HepG2 (cell line): ENCODE results near the gene SAMD14. TPM values are rescaled to one million over a fixed set of nuclear protein-coding genes. Genes with fewer than 3 reads are reported as not detected.

Source experiments
- ATAC-seq: fragments of 200-7000 bp; cut with Tn5 transposase; 3 replicates; pipeline ENCODE4 v1.9.1; 2020; ENCODE audit warnings: mild to moderate bottlenecking, moderate library complexity
- BruUV-seq: library from RNA; stranded (reverse); fragments of 400-500 nt; replicated peaks from 2 replicates; lab custom pipeline; 2021; lab: Mats Ljungman, UMichigan
- CTCF ChIA-PET: fragments of 300-600 bp; formaldehyde crosslinking; extraction: SDS; loops from one replicate; lab custom pipeline; 2021; ENCODE audit warnings: low total read pairs, inconsistent platforms, low intra/inter-chr PET ratio; lab: Yijun Ruan, JAX
- POLR2A ChIA-PET: fragments of 350-600 bp; sonication (Branson Sonifier 250); formaldehyde crosslinking; loops from one replicate; lab custom pipeline; 2020; ENCODE audit warnings: antibody characterized with exemption, inconsistent platforms; lab: Yijun Ruan, JAX
- DNase-seq: peaks from one replicate; pipeline ENCODE4 v3.0.0-alpha.2; 2015; ENCODE audit warnings: low spot score
- FAIRE-seq: peaks from 3 replicates; lab custom pipeline; 2011; peaks lifted over from hg19 to GRCh38; lab: Jason Lieb, UNC
- H2AFZ ChIP-seq: one replicate; pipeline ENCODE4 v1.6.1; 2011; ENCODE audit warnings: low read length, inconsistent platforms
- H3K27ac ChIP-seq: fragments of 300-600 bp; 3 replicates; pipeline ENCODE4 v1.8.0; 2011; ENCODE audit warnings: mixed run types, mild to moderate bottlenecking, mixed read lengths, low read length, inconsistent platforms; ENCODE audit not compliant: insufficient read depth; ENCODE audit errors: extremely low read length
- H3K27me3 ChIP-seq, 2 experiments: fragments of 200-600 bp in 1 of 2; 2 replicates in 1 of 2; 3 replicates in 1 of 2; pipeline versions ENCODE4 v1.6.0 to v1.8.0; 2011; ENCODE audit warnings: low read length in 2 of 2, mild to moderate bottlenecking in 2 of 2, moderate library complexity in 2 of 2, inconsistent platforms in 1 of 2; ENCODE audit not compliant: insufficient read depth in 2 of 2, control insufficient read depth in 1 of 2
- H3K36me3 ChIP-seq, 2 experiments: fragments of 200-600 bp in 1 of 2; replicated peaks in 1 of 2; 2 replicates in 1 of 2; 3 replicates in 1 of 2; pipeline versions ENCODE4 v1.5.1 to v1.8.0; 2011; ENCODE audit warnings: low read length in 2 of 2, inconsistent platforms in 1 of 2; ENCODE audit not compliant: insufficient read depth in 2 of 2, control insufficient read depth in 1 of 2
- H3K4me1 ChIP-seq: 2 replicates; pipeline ENCODE4 v1.5.1; 2012; ENCODE audit warnings: low read length, inconsistent platforms; ENCODE audit not compliant: insufficient read depth
- H3K4me2 ChIP-seq: 2 replicates; pipeline ENCODE4 v1.6.0; 2011; ENCODE audit warnings: low read depth, low read length, inconsistent platforms
- H3K4me3 ChIP-seq, 3 experiments: fragments of 200-600 bp in 1 of 3; sonication (generic), shearing (Covaris generic) in 1 of 3; replicated peaks in 1 of 3; 2 replicates each; pipeline ENCODE4 v1.5.1; 2011 to 2016; ENCODE audit warnings: low read length in 3 of 3, inconsistent platforms in 2 of 3, low read depth in 2 of 3, mild to moderate bottlenecking in 2 of 3, control low read depth in 1 of 3, mixed read lengths in 1 of 3; ENCODE audit not compliant: insufficient read depth in 1 of 3
- H3K79me2 ChIP-seq: one replicate; pipeline ENCODE4 v1.6.1; 2011; ENCODE audit warnings: low read length, inconsistent platforms; ENCODE audit not compliant: insufficient read depth
- H3K9ac ChIP-seq: 2 replicates; pipeline ENCODE4 v1.6.0; 2011; ENCODE audit warnings: mild to moderate bottlenecking, low read depth, low read length, inconsistent platforms; ENCODE audit not compliant: insufficient read depth
- H3K9me3 ChIP-seq: 2 replicates; pipeline ENCODE4 v1.5.1; 2012; ENCODE audit warnings: mild to moderate bottlenecking, low read length
- H4K20me1 ChIP-seq: 2 replicates; pipeline ENCODE4 v1.6.0; 2011; ENCODE audit warnings: inconsistent platforms, mild to moderate bottlenecking, low read length, moderate library complexity; ENCODE audit not compliant: insufficient read depth
- CERS6 ChIP-seq: sonication (generic); formaldehyde crosslinking; IDR thresholded peaks from 2 replicates; pipeline ENCODE4 v1.5.0; 2020; ENCODE audit warnings: missing genetic modification reagents
- ETV6 ChIP-seq: sonication (generic); formaldehyde crosslinking; conservative IDR thresholded peaks from 2 replicates; pipeline ENCODE4 v1.4.0; 2020; ENCODE audit warnings: missing genetic modification reagents
- HBP1 ChIP-seq: IDR thresholded peaks from 2 replicates; pipeline ENCODE4 v1.6.1; 2016; ENCODE audit warnings: low read depth, control low read depth
- KDM4B ChIP-seq: sonication (generic); formaldehyde crosslinking; IDR thresholded peaks from 2 replicates; pipeline ENCODE4 v1.4.0; 2020; ENCODE audit warnings: missing genetic modification reagents
- KMT2B ChIP-seq: IDR thresholded peaks from 2 replicates; pipeline ENCODE4 v1.6.1; 2016; ENCODE audit warnings: missing genetic modification reagents, missing compliant biosample characterization
- NR3C1 ChIP-seq: sonication (generic); formaldehyde crosslinking; IDR thresholded peaks from 2 replicates; pipeline ENCODE4 v1.4.0; 2020; ENCODE audit warnings: missing genetic modification reagents
- POGZ ChIP-seq: sonication (generic); formaldehyde crosslinking; IDR thresholded peaks from 2 replicates; pipeline ENCODE4 v1.4.0; 2020; ENCODE audit warnings: mild to moderate bottlenecking, missing genetic modification reagents
- REPIN1 ChIP-seq: sonication (generic); formaldehyde crosslinking; IDR thresholded peaks from 2 replicates; pipeline ENCODE4 v1.8.0; 2022; ENCODE audit warnings: missing genetic modification reagents, low read depth, mild to moderate bottlenecking, borderline replicate concordance
- SETDB1 ChIP-seq: sonication (generic); formaldehyde crosslinking; IDR thresholded peaks from 2 replicates; pipeline ENCODE4 v1.5.1; 2020; ENCODE audit warnings: missing genetic modification reagents, mild to moderate bottlenecking, borderline replicate concordance
- SNRNP70 ChIP-seq: fragments of 200-400 bp; formaldehyde crosslinking; IDR thresholded peaks from 2 replicates; pipeline ENCODE4 v1.6.1; 2017; ENCODE audit warnings: mild to moderate bottlenecking, low read depth, low read length, moderate library complexity
- ZFP82 ChIP-seq: sonication (generic); formaldehyde crosslinking; IDR thresholded peaks from 2 replicates; pipeline ENCODE4 v1.5.1; 2020; ENCODE audit warnings: mild to moderate bottlenecking, missing genetic modification reagents, borderline replicate concordance
- ZNF17 ChIP-seq: sonication (generic); formaldehyde crosslinking; IDR thresholded peaks from 2 replicates; pipeline ENCODE4 v1.5.0; 2020; ENCODE audit warnings: mild to moderate bottlenecking, missing genetic modification reagents
- ZNF292 ChIP-seq: sonication (generic); formaldehyde crosslinking; IDR thresholded peaks from 2 replicates; pipeline ENCODE4 v1.8.1; 2022; ENCODE audit warnings: mild to moderate bottlenecking, low read depth, missing genetic modification reagents, borderline replicate concordance
- ZNF691 ChIP-seq: sonication (generic); formaldehyde crosslinking; IDR thresholded peaks from 2 replicates; pipeline ENCODE4 v1.4.0; 2020; ENCODE audit warnings: missing genetic modification reagents, low read depth, mild to moderate bottlenecking, borderline replicate concordance
- ZNF780A ChIP-seq: sonication (generic); formaldehyde crosslinking; IDR thresholded peaks from 2 replicates; pipeline ENCODE4 v1.8.0; 2022; ENCODE audit warnings: mild to moderate bottlenecking, missing genetic modification reagents, moderate library complexity
- ZNF83 ChIP-seq: sonication (generic); formaldehyde crosslinking; IDR thresholded peaks from 2 replicates; pipeline ENCODE4 v1.4.0; 2020; ENCODE audit warnings: missing genetic modification reagents, mild to moderate bottlenecking, borderline replicate concordance
- WGBS: methylation state at CpG from one replicate; pipeline ENCODE4 v1.1.6; 2017; ENCODE audit warnings: low lambda C conversion rate; 5-methylcytosine and 5-hydroxymethylcytosine counted together
- in situ Hi-C: cut with HindIII; loops from 2 replicates; pipeline ENCODE4 v1.10.0; 2017; ENCODE audit warnings: low pct_unique_long_range_greater_than_20kb; ENCODE audit not compliant: extremely low pct_ligation_motif_present
- intact Hi-C: fragments of 100-400 bp; cut with micrococcal nuclease; formaldehyde crosslinking; loops from one replicate; pipeline ENCODE4 v1.10.0; 2022; ENCODE audit not compliant: unreplicated experiment
- polyA plus RNA-seq, 8 experiments: library from polyadenylated mRNA; depleted of rRNA in 3 of 8; stranded (reverse) in 7 of 8; unstranded in 1 of 8; fragments of >200 nt; fragmentation: Illumina TruSeq in 4 of 8; extraction: Trizol in 4 of 8; gene quantifications; 2 replicates each; pipeline versions ENCODE4 v1.2.1 to v1.2.3, GENCODE V29; 2011 to 2016; ENCODE audit warnings: low read depth in 4 of 8, missing spikeins in 1 of 8, mixed read lengths in 1 of 8; ENCODE audit not compliant: insufficient read depth in 1 of 8
- total RNA-seq, 5 experiments: library from RNA; depleted of rRNA; stranded (reverse); fragments of >200 nt; fragmentation: Illumina TruSeq; extraction: Trizol; gene quantifications; 2 replicates each; pipeline ENCODE4 v1.2.3, GENCODE V29; 2016; ENCODE audit warnings: low read depth in 1 of 5

SAMD14 gene
- total and polyA plus RNA-seq, 2 of the 13 experiments (the other 11 are each of a cell fraction or from before 2014, with no cell fraction given) = 0.07 to 0.22 TPM

GRCh38 chr17:50060951-50061712, 68.8 kb downstream of the SAMD14 start:
- peaks cover 33% of the 10 kb centered on the region for H3K4me1 ChIP-seq
- WGBS = 77% methylated on average over 9 of the region's 9 CpGs
- in situ Hi-C loops (no loop called here), intact Hi-C loops (no loop called here)
- H3K79me2 ChIP-seq = no peaks in the 10 kb centered on the region
- no peaks in the 10 kb centered on the region for H3K9me3 ChIP-seq
- H2AFZ ChIP-seq = no peak overlapping the region
- POLR2A ChIA-PET = no interaction called here
- peaks cover 12 to 82% of the 10 kb centered on the region in 2 experiments for H3K27me3 ChIP-seq
- no peak for TF ChIP-seq ZNF691 (CRISPR knock-in tag)
- TF ChIP-seq ZNF17 = no peak
- no peak for TF ChIP-seq ZNF292 (CRISPR knock-in tag)
- TF ChIP-seq HBP1 (CRISPR knock-in tag) = no peak
- TF ChIP-seq POGZ (CRISPR knock-in tag) = no peak
- TF ChIP-seq CERS6 (CRISPR knock-in tag) = no peak
- no peak for TF ChIP-seq KMT2B (CRISPR knock-in tag)
- TF ChIP-seq REPIN1 (CRISPR knock-in tag) = no peak
- no peak for TF ChIP-seq ZNF83 (CRISPR knock-in tag)
- TF ChIP-seq SETDB1 (CRISPR knock-in tag) = no peak
- TF ChIP-seq ZFP82 = no peak
- no peak for TF ChIP-seq KDM4B (CRISPR knock-in tag)
- no peak for TF ChIP-seq ETV6 (CRISPR knock-in tag)
- TF ChIP-seq ZNF780A (CRISPR knock-in tag) = no peak
- no peak for TF ChIP-seq NR3C1 (CRISPR knock-in tag)
- TF ChIP-seq SNRNP70 = no peak
- TF ChIP-seq, all 625 proteins: peak for 0
- no peak overlapping the region for H3K4me3 ChIP-seq
- no peaks in the 10 kb centered on the region for H3K36me3 ChIP-seq
- BruUV-seq = no TSS peak
- H4K20me1 ChIP-seq = no peaks in the 10 kb centered on the region
- CTCF ChIA-PET = no interaction called here
- H3K9ac ChIP-seq = no peak overlapping the region
- FAIRE-seq (no peak), DNase-seq (no peak), ATAC-seq (no peak)
- H3K4me2 ChIP-seq = no peak overlapping the region
- no peak overlapping the region for H3K27ac ChIP-seq
